ENCODE data around the gene EHBP1.

DNA sequence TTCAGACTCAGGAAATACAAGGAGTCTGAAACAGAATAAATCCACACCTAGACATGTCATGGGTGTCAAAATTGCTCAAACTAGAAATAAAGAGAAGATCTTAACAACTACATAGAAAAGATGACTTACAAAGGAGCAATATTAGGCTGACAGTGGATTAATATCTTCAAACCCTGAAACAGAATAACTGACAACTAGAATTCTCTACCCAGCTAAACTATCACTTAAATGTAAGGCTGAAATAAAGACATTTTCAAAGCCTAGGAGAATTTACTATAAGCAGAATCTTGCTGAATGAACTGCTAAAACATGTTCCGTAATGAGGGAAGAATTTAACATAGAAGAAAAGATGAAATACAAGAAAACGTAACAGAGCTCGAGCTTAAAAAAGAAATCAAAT is 168.1 kb downstream of the EHBP1 start:
- TF ChIP-seq, protein P1, sequence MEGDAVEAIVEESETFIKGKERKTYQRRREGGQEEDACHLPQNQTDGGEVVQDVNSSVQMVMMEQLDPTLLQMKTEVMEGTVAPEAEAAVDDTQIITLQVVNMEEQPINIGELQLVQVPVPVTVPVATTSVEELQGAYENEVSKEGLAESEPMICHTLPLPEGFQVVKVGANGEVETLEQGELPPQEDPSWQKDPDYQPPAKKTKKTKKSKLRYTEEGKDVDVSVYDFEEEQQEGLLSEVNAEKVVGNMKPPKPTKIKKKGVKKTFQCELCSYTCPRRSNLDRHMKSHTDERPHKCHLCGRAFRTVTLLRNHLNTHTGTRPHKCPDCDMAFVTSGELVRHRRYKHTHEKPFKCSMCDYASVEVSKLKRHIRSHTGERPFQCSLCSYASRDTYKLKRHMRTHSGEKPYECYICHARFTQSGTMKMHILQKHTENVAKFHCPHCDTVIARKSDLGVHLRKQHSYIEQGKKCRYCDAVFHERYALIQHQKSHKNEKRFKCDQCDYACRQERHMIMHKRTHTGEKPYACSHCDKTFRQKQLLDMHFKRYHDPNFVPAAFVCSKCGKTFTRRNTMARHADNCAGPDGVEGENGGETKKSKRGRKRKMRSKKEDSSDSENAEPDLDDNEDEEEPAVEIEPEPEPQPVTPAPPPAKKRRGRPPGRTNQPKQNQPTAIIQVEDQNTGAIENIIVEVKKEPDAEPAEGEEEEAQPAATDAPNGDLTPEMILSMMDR (tag by site-specific recombination; IDR thresholded peaks at IDR 0.05) = no peak
- TF ChIP-seq, protein P2, sequence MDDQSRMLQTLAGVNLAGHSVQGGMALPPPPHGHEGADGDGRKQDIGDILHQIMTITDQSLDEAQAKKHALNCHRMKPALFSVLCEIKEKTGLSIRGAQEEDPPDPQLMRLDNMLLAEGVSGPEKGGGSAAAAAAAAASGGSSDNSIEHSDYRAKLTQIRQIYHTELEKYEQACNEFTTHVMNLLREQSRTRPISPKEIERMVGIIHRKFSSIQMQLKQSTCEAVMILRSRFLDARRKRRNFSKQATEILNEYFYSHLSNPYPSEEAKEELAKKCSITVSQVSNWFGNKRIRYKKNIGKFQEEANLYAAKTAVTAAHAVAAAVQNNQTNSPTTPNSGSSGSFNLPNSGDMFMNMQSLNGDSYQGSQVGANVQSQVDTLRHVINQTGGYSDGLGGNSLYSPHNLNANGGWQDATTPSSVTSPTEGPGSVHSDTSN (CRISPR knock-in tag; IDR thresholded peaks at IDR 0.05) = no peak
- no peak for TF ChIP-seq ZNF354C (tag by site-specific recombination; IDR thresholded peaks at IDR 0.05; ENCODE audit: borderline replicate concordance, low read depth)
- TF ChIP-seq TCF7L2 (IDR thresholded peaks at IDR 0.05; ENCODE audit: borderline replicate concordance, low read depth, low read length) = no peak
- TF ChIP-seq ZNF184 (tag by site-specific recombination; IDR thresholded peaks at IDR 0.05) = no peak
- TF ChIP-seq ZNF664 (tag by site-specific recombination; IDR thresholded peaks at IDR 0.05) = no peak
- TF ChIP-seq SP2 (tag by site-specific recombination; IDR thresholded peaks at IDR 0.05) = no peak
- no peak for TF ChIP-seq ZNF114 (tag by site-specific recombination; IDR thresholded peaks at IDR 0.05)
- TF ChIP-seq, protein P3, sequence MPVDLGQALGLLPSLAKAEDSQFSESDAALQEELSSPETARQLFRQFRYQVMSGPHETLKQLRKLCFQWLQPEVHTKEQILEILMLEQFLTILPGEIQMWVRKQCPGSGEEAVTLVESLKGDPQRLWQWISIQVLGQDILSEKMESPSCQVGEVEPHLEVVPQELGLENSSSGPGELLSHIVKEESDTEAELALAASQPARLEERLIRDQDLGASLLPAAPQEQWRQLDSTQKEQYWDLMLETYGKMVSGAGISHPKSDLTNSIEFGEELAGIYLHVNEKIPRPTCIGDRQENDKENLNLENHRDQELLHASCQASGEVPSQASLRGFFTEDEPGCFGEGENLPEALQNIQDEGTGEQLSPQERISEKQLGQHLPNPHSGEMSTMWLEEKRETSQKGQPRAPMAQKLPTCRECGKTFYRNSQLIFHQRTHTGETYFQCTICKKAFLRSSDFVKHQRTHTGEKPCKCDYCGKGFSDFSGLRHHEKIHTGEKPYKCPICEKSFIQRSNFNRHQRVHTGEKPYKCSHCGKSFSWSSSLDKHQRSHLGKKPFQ (tag by site-specific recombination; IDR thresholded peaks at IDR 0.05) = no peak
- TF ChIP-seq ZNF324 (tag by site-specific recombination; IDR thresholded peaks at IDR 0.05) = no peak
- no peak for TF ChIP-seq BCL11A (tag by site-specific recombination; IDR thresholded peaks at IDR 0.05; ENCODE audit: low read depth)
- TF ChIP-seq ZNF610 (tag by site-specific recombination; IDR thresholded peaks at IDR 0.05; ENCODE audit: borderline replicate concordance) = no peak
